Smooth muscle cell of the brain vasculature (primary cell): Measurements from ENCODE around the gene ADAMTS17.

Experiments used
- DNase-seq: peaks from one replicate; pipeline ENCODE4 v3.0.0-alpha.2; 2012; ENCODE audit warnings: low read depth, low spot score

The ADAMTS17 gene

DNA sequence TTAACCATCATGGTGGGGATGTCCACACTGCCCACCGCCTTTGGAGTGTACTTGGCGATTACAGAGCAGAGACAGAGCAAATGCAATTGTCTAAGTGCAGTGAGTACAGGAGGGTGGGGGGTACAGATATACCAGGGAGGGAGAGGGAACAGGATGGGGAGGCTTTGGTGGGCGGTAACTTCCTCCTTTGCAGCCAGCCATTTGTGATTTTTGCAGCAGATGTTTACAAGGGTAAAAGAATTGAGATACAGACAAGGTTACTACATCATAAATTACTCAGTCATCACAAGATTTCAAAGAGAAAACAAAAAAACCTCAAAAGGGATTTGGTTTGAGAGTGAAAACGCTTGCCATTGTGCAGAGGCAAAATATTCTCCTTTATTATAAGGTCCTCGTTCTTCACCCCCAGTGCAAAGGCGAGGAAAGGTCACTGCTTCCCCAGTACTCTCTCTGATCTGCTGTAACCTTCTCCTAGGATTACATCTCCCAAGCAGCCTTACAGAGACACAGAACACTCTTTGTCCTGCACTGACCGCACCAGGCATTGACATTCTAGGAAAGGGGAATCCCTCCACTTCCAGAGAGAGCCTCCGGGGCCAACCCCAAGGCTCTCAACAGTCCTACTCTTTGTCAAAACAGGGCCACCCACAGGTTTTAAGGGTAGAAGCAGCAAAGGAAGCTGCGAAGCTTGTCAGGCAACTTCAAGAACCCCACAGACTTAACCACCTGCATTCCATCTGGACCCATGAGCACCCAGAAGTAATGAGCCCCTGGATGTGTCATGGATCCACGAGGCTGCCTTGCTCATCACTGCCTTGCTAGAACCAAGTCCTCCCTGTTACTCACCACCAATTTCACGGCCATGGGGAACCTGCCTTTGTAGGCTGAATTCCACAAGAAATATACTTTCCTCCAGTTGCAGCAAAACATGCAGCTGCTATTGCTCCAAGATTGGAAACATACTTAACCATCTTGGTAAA, 117.3 kb downstream of the ADAMTS17 start:
- DNase-seq = no peak

DNA sequence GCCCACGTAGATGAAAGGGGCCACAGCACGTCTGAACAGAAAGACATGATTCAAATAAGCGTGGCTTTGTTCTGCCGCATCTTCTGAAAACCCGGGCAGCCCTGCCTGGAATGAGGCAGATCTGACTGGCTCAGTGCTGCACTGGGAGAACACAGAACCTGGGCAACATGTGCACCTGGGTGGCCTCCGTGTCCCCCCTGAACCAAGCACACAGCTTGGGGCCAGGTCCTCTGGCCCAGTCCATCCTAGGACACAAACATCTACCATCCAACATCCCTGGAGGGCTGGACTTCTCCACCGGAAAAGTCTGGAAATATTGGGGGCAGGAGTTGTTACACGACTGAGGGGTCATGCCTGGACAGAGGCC, 119.4 kb downstream of the ADAMTS17 start:
- no peak for DNase-seq

DNA sequence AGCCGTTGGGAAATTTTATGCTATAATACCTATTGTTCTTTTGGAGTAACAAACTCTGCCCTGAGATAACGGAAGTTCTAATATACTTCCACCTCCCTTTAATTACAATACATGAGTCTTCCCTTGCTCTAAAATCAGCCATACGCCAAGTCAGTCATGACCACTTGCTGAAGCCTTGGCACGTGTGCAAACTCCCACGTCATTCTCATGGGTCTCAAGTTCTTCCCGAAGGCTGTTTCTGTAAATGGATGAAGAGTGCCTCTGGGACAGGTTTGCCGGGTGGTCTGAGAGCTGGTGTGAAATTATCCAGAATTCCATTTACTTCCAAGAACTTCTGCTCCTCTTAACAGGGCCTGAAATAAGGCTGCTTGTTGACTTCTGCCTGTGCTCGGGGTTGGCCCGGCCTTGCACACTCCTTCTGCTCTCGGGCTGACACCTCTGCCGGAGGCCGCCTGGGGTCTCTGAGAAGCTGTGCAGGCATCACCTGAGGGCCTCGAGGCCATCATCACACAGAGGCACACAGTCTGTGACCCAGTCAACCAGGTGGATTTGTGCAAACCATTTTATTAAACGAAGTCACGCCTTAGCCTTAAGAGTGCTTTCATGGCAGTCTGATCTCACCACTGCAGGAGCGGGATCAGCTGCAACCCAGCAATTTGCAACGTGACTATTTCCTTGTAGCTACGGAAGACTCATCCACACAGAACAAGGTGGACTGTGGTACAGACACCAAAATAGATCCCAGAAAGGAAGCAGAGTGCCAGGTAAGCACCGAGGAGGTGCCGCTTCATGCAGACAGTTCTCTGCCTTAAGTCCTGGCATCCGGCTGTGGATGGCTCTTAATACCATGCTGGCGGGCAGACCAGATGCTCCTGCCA, 120.1 kb downstream of the ADAMTS17 start:
- no peak for DNase-seq

DNA sequence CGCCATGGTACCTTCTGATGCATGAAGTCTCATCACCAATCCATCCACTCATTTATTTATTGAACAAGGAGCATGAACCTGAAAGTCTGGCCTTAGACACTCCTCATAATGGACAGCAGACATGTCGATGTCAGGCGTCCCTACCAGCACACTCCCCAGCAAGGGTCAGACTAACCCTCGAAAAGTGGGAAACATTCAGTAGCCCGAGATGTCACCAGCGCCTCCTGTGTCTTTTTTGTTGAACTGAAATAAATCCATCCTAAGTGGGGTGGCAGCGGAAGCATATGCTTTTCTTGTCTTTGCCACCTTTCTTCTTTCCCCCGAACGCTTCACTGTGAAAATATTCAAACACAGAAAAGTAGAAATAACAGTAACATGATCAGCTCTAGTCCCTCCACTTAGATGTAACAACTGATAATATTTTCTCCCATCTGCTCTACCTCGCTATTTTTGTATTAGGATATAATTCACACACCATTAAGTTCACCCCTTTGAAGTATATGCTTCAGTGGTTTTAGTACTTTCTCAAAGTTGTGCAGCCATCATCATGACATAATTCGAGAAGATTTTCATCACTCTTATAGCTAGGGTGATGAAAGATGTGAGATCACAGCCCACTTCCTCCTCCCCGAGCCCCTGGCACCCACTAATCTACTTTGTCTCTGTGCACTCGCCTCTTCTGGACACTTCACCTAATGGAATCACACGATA, 121.6 kb downstream of the ADAMTS17 start:
- no peak for DNase-seq

DNA sequence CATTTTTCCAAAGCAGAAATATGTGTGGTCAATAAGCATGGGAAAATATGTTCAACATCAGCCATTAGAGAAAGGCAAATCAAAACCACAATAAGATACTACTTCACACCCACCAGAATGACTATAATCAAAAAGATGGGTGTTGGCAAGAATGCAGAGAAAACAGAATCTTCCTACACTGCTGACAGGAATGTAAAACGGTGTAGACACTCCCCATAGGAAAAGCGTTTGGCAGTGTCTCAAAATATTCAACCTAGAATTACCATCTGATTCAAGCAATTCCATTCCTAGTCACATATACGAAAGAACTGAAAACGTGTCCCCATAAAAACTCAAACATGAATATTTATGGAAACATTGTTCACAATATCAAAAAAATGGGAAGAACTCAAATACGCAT, 123.3 kb downstream of the ADAMTS17 start:
- DNase-seq = no peak

DNA sequence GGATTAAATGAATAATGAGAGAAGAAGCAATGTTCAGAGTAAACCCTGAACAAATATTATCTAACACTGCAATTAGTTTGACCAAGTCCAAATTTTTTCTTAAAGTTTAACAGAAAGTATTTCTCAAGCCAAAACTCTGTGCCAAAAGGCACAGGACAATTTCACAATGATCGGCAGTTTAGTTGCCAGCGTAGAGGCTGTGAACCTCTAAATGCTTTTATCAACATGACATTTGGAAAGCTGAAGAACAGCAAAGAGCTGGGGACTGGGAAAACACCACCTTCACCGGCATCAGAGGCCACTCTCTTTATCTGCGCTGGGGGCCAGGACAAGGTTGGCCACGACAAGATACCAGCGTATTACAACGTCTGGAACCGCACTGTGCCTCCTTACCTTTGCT, 125.6 kb downstream of the ADAMTS17 start:
- DNase-seq = no peak

DNA sequence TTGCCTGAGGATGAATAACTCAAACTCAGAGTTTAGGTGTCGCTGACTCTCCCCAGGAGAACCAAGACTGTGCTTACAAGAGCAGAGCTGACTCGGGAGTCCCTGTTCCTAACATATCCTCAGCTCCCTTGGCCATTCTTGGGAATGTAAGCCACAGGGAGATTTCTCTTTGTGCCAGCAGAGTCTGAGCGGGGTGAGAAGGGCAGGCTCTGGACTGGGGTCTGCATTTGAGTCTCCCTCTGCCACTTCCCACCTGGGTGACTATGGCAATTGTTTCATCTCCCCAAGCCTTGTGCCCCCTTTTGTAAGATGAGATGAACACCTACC, 126.0 kb downstream of the ADAMTS17 start:
- DNase-seq = no peak

DNA sequence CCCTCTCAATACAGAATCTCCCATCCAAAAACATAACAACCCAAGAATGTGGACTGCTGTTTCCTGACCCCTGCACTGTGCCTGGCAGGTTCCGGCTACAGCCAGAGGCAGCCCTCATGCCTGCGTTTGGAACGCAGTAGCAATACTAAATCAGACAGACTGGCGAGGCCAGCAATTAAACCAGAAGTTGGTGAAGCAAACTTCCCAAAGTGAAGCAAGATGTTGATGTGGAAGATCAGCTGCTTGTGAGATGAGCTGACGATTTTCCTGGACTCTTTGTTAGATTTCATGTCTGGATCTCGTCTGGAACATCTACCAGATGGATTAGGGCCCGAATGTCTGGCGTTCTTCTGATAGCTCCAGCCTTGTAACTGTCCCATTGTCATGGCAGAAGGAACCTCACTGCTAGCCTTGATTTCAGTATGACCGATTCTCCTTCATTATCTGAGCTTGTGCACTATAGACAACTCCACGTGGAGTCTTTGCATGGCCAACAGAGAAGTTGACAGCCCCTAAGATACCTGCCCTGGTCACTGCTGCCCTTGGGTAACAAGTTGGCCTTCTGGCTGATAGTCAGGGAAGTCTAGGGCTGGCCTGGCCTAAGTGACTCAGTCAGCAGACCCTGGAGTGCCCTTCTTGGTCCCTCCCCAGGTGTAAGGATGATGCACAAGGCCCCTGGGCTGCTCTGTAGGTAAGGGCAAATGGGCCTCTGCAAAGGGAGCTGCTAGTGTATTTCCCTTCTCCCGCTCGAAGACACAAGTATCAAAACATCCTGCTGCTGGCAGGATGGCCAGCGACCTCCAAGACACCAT, 126.5 kb downstream of the ADAMTS17 start:
- no peak for DNase-seq

DNA sequence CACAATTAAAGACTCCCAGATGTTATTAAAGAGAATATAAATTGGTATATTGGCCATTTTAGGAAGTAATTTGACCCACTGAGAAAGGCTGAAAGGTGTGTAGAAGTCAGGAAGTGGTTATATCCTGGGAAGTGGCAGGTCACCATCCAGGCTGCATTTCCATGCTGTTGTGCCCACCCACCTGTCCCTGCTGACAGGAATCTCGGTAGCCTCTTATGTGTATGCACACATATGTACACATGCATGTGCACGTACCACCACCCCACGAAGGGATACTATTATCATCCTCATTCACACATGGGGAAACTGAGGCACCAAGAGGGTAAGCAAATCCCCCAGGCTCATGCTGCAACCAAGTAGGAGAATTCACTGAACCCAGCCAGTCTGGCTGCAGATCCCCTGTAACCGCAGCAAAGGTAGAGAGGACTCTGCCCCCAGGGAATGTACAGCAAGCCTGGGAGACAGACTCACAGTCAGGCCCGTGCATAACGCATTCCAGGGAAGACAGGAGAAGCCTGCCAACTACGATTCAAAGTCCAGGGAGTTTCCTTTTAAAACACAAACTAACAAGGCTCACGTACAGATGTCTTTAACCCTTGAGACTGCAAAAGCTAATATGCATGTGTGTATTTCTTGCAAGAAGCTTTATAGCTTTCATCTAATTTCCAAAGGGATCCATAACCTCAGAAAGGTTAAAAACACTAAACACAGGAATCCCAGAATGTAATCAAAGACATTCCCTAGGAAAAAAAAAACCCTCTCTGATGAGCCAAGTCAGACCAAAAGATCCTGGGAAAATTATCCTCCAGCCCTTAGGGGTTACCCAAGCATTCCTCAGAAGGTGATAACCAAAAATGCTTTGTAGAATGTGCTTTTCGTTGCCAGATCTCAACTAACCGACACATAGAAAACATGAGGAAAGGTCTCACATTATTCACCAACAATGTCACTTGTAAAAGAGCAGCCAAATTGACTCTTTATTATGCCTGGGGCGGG, 129.6 kb downstream of the ADAMTS17 start:
- no peak for DNase-seq

DNA sequence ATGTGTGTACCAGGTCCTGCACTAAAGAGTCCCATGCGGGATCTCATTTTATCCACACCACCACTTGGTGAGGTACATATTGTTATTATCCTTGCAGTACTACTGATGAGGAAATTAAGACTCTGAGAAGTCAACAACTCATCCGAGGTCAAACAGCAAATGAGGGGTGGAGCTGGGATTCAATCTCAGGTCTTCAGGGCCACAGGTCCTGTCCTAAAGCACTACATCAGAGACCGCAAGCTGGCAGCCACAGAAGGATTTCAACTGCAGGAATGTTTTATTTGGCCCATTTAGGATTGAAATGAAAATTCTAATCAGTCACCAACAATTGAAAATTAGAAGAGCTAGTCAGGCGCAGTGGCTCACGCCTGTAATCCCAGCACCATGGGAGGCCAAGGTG, 131.4 kb downstream of the ADAMTS17 start:
- no peak for DNase-seq

DNA sequence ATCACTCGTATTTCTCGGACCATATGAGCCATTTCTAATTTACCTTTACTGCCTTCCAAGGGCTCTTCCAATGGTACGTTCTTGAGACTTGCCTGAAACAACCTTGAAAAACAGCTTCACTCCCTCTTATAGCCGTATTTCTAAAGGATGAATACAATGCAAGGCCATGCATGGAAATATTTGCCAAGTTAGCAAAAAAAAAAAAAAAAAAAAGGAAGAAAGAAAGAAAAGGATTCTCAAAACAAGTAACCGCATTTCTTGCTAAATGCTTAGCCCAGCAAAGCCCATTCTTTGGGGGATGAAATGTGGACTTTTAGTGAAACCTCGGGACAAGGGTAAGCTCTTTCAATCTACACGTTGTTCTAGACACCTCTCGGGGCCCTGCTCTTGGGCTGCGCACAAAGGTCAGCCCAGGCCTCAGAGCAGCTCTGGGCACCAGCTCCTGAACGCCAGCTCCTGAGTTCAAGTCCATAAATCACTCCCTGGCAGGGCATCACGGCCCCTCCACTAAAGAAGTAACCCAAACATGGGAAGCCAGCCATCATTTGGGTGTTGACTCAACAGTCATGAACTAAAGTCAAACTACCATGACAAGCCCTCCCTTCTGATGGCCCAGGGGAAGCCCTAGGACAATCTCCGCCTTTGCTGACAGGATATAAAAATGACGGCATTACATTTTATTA, 132.7 kb downstream of the ADAMTS17 start:
- DNase-seq = no peak

DNA sequence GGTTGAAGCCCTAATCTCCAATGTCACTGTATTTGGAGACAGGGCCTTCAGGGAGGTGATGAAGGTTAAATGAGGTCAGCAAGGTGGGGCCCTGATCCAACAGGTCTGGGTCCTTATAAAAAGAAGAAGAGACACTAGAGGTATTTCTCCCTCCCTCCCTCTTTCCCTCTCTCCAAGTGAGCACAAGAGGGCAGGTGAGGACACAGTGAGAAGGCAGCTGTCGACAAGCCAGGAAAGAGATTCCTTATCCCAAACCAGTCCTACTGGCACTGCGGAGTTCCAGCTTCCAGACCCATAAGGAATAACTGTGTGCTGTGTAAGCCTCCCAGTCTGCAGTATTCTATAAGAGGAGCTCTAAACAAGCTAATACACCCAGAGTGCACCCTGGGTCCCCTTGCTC, 134.7 kb downstream of the ADAMTS17 start:
- no peak for DNase-seq

DNA sequence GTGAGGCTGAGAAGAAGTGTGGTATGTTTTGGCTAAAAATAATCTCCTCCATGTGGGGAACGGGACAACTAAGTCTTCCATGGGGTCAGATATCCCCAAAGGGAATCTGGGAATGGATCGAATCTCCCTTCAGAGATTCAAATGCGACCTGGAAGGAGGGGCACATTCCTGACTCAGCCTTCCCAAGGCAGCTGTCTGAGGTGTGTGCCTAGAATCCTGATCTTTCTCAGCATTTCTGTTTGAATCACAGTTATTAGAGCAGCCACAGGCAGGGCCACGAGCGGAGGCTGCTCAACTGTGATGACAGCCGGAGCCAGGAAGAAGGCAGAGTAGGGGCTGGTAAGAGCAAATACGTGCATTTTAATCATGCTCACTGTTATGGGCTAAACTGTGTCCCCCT, 135.1 kb downstream of the ADAMTS17 start:
- DNase-seq = no peak

DNA sequence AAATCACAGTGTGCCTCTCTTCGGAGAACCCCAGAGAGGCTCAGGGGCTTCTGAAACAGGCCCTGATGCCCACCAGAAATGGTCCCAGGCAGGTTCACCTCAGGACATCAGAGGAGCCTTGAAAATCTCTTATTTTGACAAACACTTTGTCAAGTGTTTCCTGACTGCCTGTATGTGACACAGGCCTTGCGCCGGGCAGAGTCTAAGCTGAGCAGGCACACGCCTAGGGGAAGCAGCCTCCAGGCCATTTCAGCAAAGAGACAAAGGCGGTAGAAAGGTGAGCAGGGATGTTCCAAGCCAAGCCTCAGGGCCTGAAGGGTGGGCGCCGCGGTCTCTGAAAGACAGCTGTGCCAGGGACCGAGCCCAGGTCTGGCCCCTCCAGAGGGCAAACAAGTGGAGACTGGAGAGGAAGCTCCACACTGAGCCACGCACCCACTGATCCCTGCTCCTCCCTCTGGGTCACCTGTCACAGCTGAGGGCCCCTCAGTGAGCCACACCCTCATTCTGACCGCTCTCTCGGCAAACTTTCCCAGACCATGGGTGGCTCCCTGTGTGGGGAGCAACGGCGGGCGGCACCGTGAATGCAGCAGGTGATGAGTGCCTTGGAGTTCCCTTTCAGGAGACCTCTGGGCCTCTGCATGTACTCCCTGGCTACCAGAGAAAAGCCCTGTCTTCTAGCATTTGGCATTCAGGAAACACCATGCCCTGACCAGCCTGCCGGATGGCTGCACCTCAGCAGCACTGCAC, 136.1 kb downstream of the ADAMTS17 start:
- no peak for DNase-seq

DNA sequence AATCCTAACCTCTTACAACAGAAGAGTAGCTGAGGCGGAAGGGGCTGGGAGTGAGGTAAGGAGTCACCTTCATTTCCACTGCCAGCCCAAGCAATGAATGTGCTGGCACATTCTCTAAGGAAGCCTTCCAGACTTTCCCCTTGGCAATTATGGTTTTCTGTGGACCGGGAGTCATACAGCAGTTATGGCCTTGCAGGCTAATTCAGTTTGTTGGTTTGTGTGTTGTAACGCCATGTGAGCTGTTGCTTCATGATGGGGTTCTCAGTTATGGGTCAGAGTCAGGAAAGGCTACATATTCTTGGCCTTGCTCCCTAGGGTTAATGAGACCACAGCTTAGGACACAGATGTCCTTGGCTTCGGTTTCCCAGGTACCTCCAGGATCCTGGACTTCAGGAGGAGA, 137.0 kb downstream of the ADAMTS17 start:
- DNase-seq = no peak

DNA sequence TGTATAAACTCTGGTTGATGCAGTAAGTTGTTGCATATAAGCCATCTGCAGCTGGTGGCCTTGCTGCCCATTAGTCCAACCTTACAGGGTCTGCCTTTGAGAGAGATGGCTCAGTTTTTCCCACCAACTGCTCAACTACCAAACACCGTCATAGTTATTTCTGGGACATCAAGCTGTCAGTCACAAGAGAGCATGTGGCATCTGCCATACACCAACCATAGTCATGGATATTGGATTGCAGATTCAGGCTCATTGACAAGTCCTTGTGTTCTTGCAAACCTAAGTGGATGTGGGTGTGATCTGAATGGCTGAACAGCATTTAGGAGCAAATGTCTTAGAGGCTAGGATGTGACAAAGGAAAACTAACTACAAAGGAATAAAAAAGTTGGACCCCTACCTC, 137.6 kb downstream of the ADAMTS17 start:
- no peak for DNase-seq

DNA sequence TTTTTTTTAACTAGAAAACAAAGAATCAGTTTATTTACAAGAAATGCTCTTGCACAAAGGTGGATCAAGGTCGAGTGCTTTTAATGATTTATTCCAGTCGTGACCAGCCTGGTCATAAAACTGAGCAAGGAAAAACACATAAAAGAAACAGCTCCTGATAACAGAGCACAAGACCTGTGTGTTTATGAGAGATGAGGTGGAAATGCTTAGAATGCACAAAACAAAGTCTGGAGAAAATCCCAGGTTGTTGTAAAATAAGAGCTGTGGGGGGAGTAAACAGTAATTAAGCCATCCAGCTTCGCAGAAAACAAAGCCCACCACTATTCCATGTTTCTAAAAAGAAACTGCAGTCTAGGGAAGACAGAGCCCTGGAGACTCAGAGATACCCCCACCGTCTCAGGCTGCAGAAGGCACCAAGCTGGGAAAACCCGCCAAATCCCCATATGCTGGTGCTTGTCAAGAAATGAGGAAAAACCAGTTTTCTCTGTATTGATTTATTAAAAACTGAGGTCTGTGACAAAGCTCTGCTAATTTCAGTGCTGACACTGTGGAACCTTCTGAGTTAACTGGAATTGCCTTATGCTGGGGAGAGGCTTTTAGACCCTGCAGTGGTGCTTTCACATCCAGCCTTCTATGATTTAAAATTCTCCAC, 139.3 kb downstream of the ADAMTS17 start:
- no peak for DNase-seq
